OCI-LY7 (cell line): Measurements from ENCODE around the gene ZNRF3. TPM values are rescaled to one million over a fixed set of nuclear protein-coding genes. Genes with fewer than 3 reads are reported as not detected.

Experiments used
- BruUV-seq: library from RNA; stranded (reverse); fragments of 400-500 nt; replicated peaks from 2 replicates; lab custom pipeline; 2021; lab: Mats Ljungman, UMichigan
- CTCF ChIA-PET: fragments of 300-600 bp; sonication (Branson Sonifier 250); formaldehyde crosslinking; loops from one replicate; lab custom pipeline; 2022; ENCODE audit warnings: antibody characterized with exemption; ENCODE audit not compliant: unreplicated experiment; lab: Charles Lee
- POLR2A ChIA-PET: fragments of 300-600 bp; sonication (Branson Sonifier 250); formaldehyde crosslinking; loops from one replicate; lab custom pipeline; 2022; ENCODE audit warnings: antibody characterized with exemption; lab: Charles Lee
- DNase-seq: peaks from one replicate; pipeline ENCODE4 v3.0.0-alpha.2; 2015; ENCODE audit warnings: low spot score
- H2AFZ ChIP-seq: fragments of 200-600 bp; sonication (generic), shearing (Covaris generic); 2 replicates; pipeline ENCODE4 v1.6.1; 2014; ENCODE audit warnings: mild to moderate bottlenecking, antibody characterized with exemption, low read length, moderate library complexity
- H3K27ac ChIP-seq: fragments of 200-600 bp; sonication (generic); 2 replicates; pipeline ENCODE4 v1.5.1; 2014; ENCODE audit warnings: mixed run types, low read depth, mild to moderate bottlenecking, moderate library complexity, low read length, inconsistent platforms; ENCODE audit not compliant: poor library complexity, severe bottlenecking
- H3K36me3 ChIP-seq: fragments of 200-600 bp; sonication (generic); 2 replicates; pipeline ENCODE4 v1.6.1; 2014; ENCODE audit warnings: mild to moderate bottlenecking, antibody characterized with exemption, low read length, moderate library complexity, mixed read lengths; ENCODE audit not compliant: insufficient read depth
- H3K4me1 ChIP-seq: fragments of 200-600 bp; sonication (generic); 2 replicates; pipeline ENCODE4 v1.5.1; 2014; ENCODE audit warnings: mild to moderate bottlenecking, low read length; ENCODE audit not compliant: insufficient read depth, poor library complexity, severe bottlenecking
- H3K4me2 ChIP-seq: fragments of 200-600 bp; sonication (generic); 2 replicates; pipeline ENCODE4 v1.6.1; 2014; ENCODE audit warnings: mild to moderate bottlenecking, low read length
- H3K4me3 ChIP-seq: fragments of 200-600 bp; sonication (generic); 2 replicates; pipeline ENCODE4 v1.5.1; 2014; ENCODE audit warnings: mild to moderate bottlenecking, low read depth, low read length; ENCODE audit not compliant: poor library complexity, severe bottlenecking
- H3K79me2 ChIP-seq: fragments of 200-600 bp; sonication (generic); 2 replicates; pipeline ENCODE4 v1.6.1; 2016; ENCODE audit warnings: low read depth, mild to moderate bottlenecking, low read length, moderate library complexity, mixed read lengths; ENCODE audit not compliant: insufficient read depth
- H3K9me2 ChIP-seq: fragments of 200-600 bp; sonication (generic); 2 replicates; pipeline ENCODE4 v1.6.1; 2016; ENCODE audit warnings: mild to moderate bottlenecking, low read length, mixed read lengths; ENCODE audit not compliant: insufficient read depth
- H3K9me3 ChIP-seq: fragments of 200-600 bp; sonication (generic); 2 replicates; pipeline ENCODE4 v1.6.1; 2014; ENCODE audit warnings: mild to moderate bottlenecking, mixed run types, low read length, mixed read lengths
- H4K20me1 ChIP-seq: fragments of 200-600 bp; sonication (generic); 2 replicates; pipeline ENCODE4 v1.6.1; 2014; ENCODE audit warnings: mild to moderate bottlenecking, antibody characterized with exemption, low read length, moderate library complexity, mixed read lengths; ENCODE audit not compliant: insufficient read depth
- EZH2phosphoT487 ChIP-seq: fragments of 200-600 bp; sonication (generic); IDR thresholded peaks from 2 replicates; pipeline ENCODE4 v1.6.1; 2018; ENCODE audit warnings: low read depth, borderline replicate concordance, mild to moderate bottlenecking, mixed run types, antibody characterized with exemption, low read length, moderate library complexity, mixed read lengths
- intact Hi-C: fragments of 100-400 bp; cut with micrococcal nuclease; formaldehyde crosslinking; loops from one replicate; pipeline ENCODE4 v1.10.0; 2022; ENCODE audit not compliant: unreplicated experiment
- total RNA-seq, 2 experiments: library from RNA; depleted of rRNA in 1 of 2; stranded (reverse); fragments of >200 nt in 1 of 2; shearing (Covaris generic) in 1 of 2; gene quantifications; 2 replicates each; pipeline ENCODE4 v1.2.3, GENCODE V29; 2014 to 2022
- TF ChIP-seq, protein P1 (sequence below): fragments of 200-600 bp; sonication (generic); conservative IDR thresholded peaks from 2 replicates; pipeline ENCODE4 v1.5.1; 2014; ENCODE audit warnings: mild to moderate bottlenecking, antibody characterized with exemption, low read length, moderate library complexity, mixed read lengths

The ZNRF3 gene
- total RNA-seq, 2 experiments from 2014 or later = 3.6 to 3.9 TPM

DNA sequence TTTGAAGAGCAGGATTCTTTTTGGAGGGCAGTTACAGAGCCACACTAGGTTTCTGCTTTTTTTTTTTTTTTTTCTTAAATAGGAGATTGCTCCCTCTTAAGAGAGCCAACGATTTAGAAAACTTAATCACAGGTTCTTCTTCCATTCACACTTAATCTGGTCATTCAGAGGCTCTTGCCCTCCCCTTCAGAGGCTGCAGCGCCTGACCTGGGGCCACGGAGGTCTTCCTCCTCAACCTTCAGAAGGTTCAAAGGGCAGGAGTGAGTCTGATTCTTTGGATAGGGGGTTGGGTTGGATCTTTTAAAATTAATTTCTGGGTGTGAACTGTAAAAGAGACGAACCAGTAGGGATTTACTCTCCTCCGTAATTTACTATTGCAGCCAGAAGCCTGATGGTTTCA, 57.1 kb downstream of the ZNRF3 start:
- Histone ChIP-seq H3K4me3 (no peak overlapping the region), H3K4me2 (no peak overlapping the region), H3K27ac (no peak overlapping the region), H3K4me1 (peaks cover 12% of the 10 kb centered on the region), H4K20me1 (no peaks in the 10 kb centered on the region), H3K9me2 (no peaks in the 10 kb centered on the region), H3K36me3 (no peaks in the 10 kb centered on the region), H2AFZ (no peak overlapping the region), H3K9me3 (no peaks in the 10 kb centered on the region), H3K79me2 (no peaks in the 10 kb centered on the region)
- intact Hi-C loops = no loop called here
- DNase-seq = no peak
- TF ChIP-seq EZH2phosphoT487 = no peak
- TF ChIP-seq, protein P1, sequence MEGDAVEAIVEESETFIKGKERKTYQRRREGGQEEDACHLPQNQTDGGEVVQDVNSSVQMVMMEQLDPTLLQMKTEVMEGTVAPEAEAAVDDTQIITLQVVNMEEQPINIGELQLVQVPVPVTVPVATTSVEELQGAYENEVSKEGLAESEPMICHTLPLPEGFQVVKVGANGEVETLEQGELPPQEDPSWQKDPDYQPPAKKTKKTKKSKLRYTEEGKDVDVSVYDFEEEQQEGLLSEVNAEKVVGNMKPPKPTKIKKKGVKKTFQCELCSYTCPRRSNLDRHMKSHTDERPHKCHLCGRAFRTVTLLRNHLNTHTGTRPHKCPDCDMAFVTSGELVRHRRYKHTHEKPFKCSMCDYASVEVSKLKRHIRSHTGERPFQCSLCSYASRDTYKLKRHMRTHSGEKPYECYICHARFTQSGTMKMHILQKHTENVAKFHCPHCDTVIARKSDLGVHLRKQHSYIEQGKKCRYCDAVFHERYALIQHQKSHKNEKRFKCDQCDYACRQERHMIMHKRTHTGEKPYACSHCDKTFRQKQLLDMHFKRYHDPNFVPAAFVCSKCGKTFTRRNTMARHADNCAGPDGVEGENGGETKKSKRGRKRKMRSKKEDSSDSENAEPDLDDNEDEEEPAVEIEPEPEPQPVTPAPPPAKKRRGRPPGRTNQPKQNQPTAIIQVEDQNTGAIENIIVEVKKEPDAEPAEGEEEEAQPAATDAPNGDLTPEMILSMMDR = no peak
- ChIA-PET POLR2A (interaction anchor here (0.7 kb wide), 1 partner anchor 44 kb away, joined by 4 read pairs; no protein-coding TSS in a partner anchor), CTCF (no interaction called here)
- BruUV-seq = no TSS peak

DNA sequence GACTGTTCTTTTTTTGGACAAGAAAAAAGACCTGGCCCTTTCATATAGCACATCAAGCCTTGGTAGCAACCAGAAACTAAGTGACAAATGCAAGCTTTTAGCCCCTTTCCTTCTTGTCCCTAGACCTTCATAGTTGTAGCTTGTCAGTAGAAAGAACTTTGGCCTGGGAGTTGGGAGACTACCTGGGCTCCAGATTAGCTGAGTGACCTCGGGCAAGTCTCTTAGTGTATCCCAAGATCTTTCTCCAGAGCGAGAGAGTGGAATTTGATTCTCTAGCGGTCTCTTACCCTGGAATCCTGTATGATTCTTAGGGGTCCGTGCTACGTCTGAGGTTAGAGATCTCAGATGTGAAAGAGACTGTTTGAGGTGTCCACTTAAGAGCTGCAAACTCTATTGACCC, 59.0 kb downstream of the ZNRF3 start:
- Histone ChIP-seq H3K9me3 (0 out of 2 replicates have a peak, but pooled peaks cover 2% of the 10 kb centered on the region), H3K79me2 (no peaks in the 10 kb centered on the region), H2AFZ (no peak overlapping the region), H3K36me3 (no peaks in the 10 kb centered on the region), H3K4me2 (no peak overlapping the region), H3K27ac (no peak overlapping the region), H3K9me2 (no peaks in the 10 kb centered on the region), H4K20me1 (no peaks in the 10 kb centered on the region), H3K4me3 (no peak overlapping the region), H3K4me1 (peaks cover 12% of the 10 kb centered on the region)
- ChIA-PET POLR2A (interaction anchor here (0.8 to 1.1 kb wide), 2 partner anchors 16 to 18 kb away, joined by 3 read pairs; no protein-coding TSS in a partner anchor), CTCF (no interaction called here)
- intact Hi-C loops = no loop called here
- TF ChIP-seq, protein P1 = no peak
- TF ChIP-seq EZH2phosphoT487 = no peak
- no peak for DNase-seq
- BruUV-seq = no TSS peak

DNA sequence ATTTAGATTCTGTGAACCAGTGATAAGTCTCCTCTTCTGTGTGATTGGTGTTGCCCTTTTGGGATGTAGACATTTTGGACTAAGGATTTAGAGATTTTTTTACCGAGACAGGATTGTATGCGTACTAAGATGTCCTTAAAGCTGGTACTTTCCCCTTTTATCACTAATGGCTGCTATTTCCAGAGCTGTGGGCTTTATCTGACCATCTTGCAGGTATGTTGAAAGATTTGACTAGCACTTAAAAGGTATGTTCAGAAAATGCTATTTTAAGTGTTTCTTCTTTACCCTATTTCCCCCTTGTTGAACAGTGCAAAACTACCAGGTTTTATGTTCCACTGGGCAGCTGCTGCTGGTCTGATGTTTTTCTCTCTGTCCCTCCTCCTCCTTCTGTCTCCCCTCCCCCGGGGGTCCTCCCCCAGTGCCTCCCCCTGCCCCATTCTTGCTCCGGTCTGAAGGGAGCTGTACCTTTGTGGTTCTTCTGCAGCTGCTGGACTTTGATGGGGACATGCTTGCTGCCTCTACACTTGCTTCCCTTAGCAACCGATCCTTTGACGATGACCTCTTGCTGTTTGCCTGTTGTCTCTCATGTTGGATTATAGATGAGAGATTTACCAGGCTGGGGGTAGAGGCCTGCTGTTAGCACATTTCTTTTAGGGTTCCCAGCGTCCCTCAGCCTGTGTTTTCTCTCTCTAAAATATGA, 59.6 kb downstream of the ZNRF3 start:
- no TSS peak for BruUV-seq
- H3K4me2 ChIP-seq = no peak overlapping the region
- POLR2A ChIA-PET = interaction anchor here (0.5 to 1.1 kb wide), 3 partner anchors 13 to 57 kb away, joined by 3 read pairs; no protein-coding TSS in a partner anchor
- H3K79me2 ChIP-seq = no peaks in the 10 kb centered on the region
- CTCF ChIA-PET = no interaction called here
- DNase-seq = no peak
- no peak overlapping the region for H2AFZ ChIP-seq
- TF ChIP-seq EZH2phosphoT487 = no peak
- TF ChIP-seq, protein P1 = no peak
- H3K27ac ChIP-seq = no peak overlapping the region
- H3K4me1 ChIP-seq = peaks cover 12% of the 10 kb centered on the region
- intact Hi-C loops = no loop called here
- no peaks in the 10 kb centered on the region for H3K9me2 ChIP-seq
- no peaks in the 10 kb centered on the region for H4K20me1 ChIP-seq
- H3K9me3 ChIP-seq = 0 out of 2 replicates have a peak, but pooled peaks cover 7% of the 10 kb centered on the region
- H3K4me3 ChIP-seq = no peak overlapping the region
- H3K36me3 ChIP-seq = no peaks in the 10 kb centered on the region
